NCI-H2171 (cell line): Measurements from ENCODE around the gene FAAP24.
"Not testable (repeated sequence)": the region's sequence is repeated elsewhere in the genome, so short reads cannot be mapped to it uniquely, and the experiment has no call there.

ENCODE experiments used
- DNase-seq: peaks from one replicate; lab custom pipeline; 2025; lab: John Stamatoyannopoulos, UW

FAAP24 gene

GRCh38 chr19:33000510-33000909, 28.5 kb downstream of the FAAP24 start:
- no peak for DNase-seq

DNA sequence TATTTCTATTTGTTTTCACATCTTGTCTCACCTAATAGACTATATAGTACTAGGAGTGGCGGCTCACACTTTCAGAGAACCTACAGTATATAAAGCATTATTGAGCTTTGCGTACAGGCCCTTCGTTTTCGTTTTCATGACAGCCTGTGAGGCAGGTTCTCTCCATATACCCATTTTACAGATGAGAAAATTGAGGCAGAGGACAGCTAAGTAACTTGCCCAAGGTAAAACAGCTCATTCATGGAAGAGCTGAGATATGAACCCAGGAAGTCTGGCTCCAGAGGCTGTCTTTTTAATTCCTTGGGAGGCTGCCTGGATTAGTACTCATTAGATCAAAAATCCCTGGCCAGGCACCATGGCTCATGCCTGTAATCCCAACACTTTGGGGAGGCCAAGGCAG, 28.9 kb downstream of the FAAP24 start:
- DNase-seq = no peak

DNA sequence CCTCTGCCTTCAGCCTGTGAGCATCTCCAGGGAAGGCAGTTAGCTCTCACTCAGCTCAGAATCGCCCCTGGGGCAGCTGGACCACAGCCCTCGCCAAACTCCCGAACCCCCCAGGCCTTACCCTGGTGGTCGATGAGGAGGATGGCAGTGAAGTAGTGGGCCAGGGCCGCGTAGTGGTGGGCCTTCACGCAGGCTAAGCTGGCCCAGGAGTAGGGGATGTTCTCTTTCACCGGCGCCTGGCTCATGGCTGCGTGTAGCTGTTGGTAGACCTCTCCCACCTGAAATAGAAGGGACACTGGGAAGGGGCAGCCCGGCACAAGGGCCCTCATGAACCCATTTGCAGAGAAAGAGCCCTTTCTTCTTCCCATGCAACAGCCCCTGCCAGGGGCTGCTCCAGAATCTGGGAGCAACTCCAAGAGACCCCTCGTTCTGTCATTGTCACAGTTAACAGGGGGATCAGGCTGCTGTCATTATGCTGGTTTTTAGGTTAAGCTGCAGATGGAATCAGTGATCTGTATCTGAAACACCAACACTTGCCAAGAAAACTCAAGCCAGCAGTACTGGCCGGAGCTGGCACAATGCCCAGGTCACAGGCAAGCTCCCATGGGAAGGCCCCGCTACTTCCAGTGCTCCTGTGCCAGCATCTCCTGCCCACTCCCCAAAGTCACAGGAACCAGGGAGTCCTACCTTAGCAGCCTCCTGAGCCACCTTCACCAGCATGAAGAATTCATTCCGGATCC, 30.3 kb downstream of the FAAP24 start:
- not testable (repeated sequence) for DNase-seq

DNA sequence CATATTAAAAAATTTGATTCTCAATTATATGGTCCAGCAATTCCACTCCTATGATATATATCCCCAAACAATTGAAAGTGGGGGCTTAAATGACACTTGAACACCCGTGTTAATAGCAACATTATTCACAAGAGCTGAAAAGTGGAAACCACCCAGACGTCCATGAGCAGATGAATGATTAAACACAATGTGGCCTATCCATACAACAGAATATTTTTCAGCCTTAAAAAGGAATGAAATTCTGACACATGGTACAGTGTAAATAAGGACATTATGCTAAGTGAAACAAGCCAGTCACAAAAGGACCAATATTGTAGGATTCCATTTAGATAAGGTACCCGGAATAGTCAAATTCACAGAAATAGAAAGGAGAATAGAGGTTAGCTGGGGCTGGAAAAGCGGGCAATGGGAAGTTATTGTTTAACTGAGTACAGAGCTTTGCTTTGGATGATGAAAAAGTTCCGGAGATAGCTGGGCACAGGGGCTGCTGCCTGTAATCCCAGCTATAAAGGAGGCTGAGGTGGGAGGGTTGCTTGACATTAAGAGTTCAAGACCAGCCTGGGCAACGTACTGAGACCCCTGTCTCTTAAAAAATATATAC, 31.5 kb downstream of the FAAP24 start:
- not testable (repeated sequence) for DNase-seq

DNA sequence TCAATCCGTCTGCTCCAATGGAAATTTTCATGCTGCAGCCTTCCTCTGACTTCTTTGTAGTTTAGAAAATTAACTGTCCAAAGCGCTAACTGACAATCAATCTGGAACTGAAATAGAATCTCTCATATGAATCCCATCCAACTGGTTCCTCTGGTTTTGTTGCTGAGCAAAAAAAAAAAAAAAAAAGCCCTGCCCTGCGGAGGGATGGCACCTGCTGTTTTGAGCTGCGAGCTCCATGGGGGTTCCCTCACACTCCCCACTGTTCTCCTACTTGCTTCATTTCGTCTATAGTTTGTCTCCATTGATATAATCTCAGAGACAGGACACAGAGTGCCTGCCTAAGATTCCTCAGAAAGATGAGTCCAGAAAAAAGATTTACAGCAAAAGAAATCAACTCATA, 33.4 kb downstream of the FAAP24 start:
- peak; percentile 11 for DNase-seq

GRCh38 chr19:33008738-33009137, 36.7 kb downstream of the FAAP24 start:
- DNase-seq = no peak

DNA sequence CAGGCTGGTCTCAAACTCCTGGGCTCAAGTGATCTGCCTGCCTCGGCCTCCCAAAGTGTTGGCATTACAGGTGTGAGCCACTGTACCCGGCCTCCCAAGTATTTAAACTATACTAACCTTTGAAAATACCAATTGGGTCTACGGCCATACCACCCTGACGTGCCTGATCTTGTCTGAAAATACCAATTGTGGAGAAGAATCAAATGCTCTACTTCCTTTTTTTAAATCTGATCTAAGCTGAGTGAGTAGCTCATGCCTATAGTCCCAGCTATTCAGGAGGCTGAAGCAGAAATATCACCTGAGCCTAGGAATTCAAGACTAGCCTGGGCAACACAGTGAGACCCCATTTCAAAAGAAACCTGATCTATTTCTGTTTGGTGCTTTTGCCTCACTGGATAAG, 38.8 kb downstream of the FAAP24 start:
- not testable (repeated sequence) for DNase-seq

GRCh38 chr19:33022472-33023116, 50.6 kb downstream of the FAAP24 start:
- DNase-seq = no peak

- DNase-seq = no peak
Measured at GRCh38 chr19:33024398-33024797, 52.4 kb downstream of the FAAP24 start.

- not testable (repeated sequence) for DNase-seq
Measured at GRCh38 chr19:33025468-33026238, 53.6 kb downstream of the FAAP24 start.

DNA sequence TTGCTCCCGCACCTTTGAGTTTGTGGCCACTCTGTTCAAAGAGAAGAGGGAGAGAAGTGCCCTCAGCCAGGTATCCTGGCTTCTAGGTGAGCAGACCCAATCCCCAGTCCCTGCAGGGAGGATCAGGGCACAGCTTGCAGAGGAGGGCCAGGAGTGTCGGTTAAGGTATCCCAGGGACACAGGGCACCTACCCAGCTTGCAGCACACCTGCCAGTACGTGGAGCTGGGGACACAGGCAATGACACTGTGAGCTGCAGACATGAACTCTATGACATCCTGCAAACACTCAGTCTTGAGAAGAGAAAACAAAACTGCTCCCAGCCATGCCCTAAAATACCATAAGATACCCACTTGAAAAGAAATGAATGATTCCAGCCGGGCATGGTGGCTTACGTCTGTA, 54.6 kb downstream of the FAAP24 start:
- DNase-seq = not testable (repeated sequence)
